ENCODE data around the gene SLC1A2. TPM values are rescaled to one million over a fixed set of nuclear protein-coding genes. Genes with fewer than 3 reads are reported as not detected.

Gene SLC1A2
- total RNA-seq, 3 donors from 2014 or later, result 0.32 to 23.7 (median 10.5) TPM

- no peak for TF ChIP-seq POLR2AphosphoS5 (IDR thresholded peaks at IDR 0.05)
- TF ChIP-seq POLR2A (IDR thresholded peaks at IDR 0.05), result no peak
- TF ChIP-seq CTCF (IDR thresholded peaks at IDR 0.05), result no peak
- Histone ChIP-seq H3K9me3 (no peaks in the 10 kb centered on the region), H3K27me3 (no peaks in the 10 kb centered on the region), H3K4me1 (no peaks in the 10 kb centered on the region), H3K27ac (no peak overlapping the region), H3K36me3 (no peaks in the 10 kb centered on the region), H3K4me3 (no peak overlapping the region)
- DNase-seq (ENCODE audit: low spot score in 2 of 2), result no peak
- intact Hi-C loops (cut with DNase I; ENCODE audit: low total_unique reads), result no loop called here
These were observed 129.5 kb downstream of the SLC1A2 start for GRCh38 chr11:35289821-35290220.

GRCh38 chr11:35288817-35289541 is 130.4 kb downstream of the SLC1A2 start:
- Histone ChIP-seq H3K4me1 (no peaks in the 10 kb centered on the region), H3K4me3 (no peak overlapping the region), H3K36me3 (no peaks in the 10 kb centered on the region), H3K9me3 (no peaks in the 10 kb centered on the region), H3K27me3 (no peaks in the 10 kb centered on the region), H3K27ac (peak overlapping the region in 1 of 2 donors; percentile 39)
- no peak for TF ChIP-seq POLR2AphosphoS5 (IDR thresholded peaks at IDR 0.05)
- no peak for TF ChIP-seq POLR2A (IDR thresholded peaks at IDR 0.05)
- no peak for TF ChIP-seq CTCF (IDR thresholded peaks at IDR 0.05)
- intact Hi-C loops (cut with DNase I; ENCODE audit: low total_unique reads), result no loop called here
- DNase-seq (ENCODE audit: low spot score in 2 of 2), result no peak

GRCh38 chr11:35288309-35288708 is 131.0 kb downstream of the SLC1A2 start:
- Histone ChIP-seq H3K4me3 (no peak overlapping the region), H3K36me3 (no peaks in the 10 kb centered on the region), H3K9me3 (no peaks in the 10 kb centered on the region), H3K27me3 (no peaks in the 10 kb centered on the region), H3K4me1 (no peaks in the 10 kb centered on the region), H3K27ac (no peak overlapping the region)
- DNase-seq (ENCODE audit: low spot score in 2 of 2), result no peak
- TF ChIP-seq CTCF (IDR thresholded peaks at IDR 0.05) (no peak), POLR2AphosphoS5 (IDR thresholded peaks at IDR 0.05) (no peak), POLR2A (IDR thresholded peaks at IDR 0.05) (no peak)
- intact Hi-C loops (cut with DNase I; ENCODE audit: low total_unique reads), result no loop called here

- intact Hi-C loops (cut with DNase I; ENCODE audit: low total_unique reads), result no loop called here
- H3K4me3 ChIP-seq, result no peak overlapping the region
- no peak overlapping the region for H3K27ac ChIP-seq
- H3K9me3 ChIP-seq, result no peaks in the 10 kb centered on the region
- no peaks in the 10 kb centered on the region for H3K36me3 ChIP-seq
- DNase-seq (ENCODE audit: low spot score in 2 of 2), result no peak
- H3K27me3 ChIP-seq, result no peaks in the 10 kb centered on the region
- no peaks in the 10 kb centered on the region for H3K4me1 ChIP-seq
- TF ChIP-seq POLR2AphosphoS5 (IDR thresholded peaks at IDR 0.05) (no peak), CTCF (IDR thresholded peaks at IDR 0.05) (no peak), POLR2A (IDR thresholded peaks at IDR 0.05) (no peak)
These were observed 131.9 kb downstream of the SLC1A2 start for GRCh38 chr11:35287344-35287890.

GRCh38 chr11:35286126-35286525 is 133.2 kb downstream of the SLC1A2 start:
- H3K27ac ChIP-seq, result no peak overlapping the region
- no peaks in the 10 kb centered on the region for H3K4me1 ChIP-seq
- no peaks in the 10 kb centered on the region for H3K9me3 ChIP-seq
- intact Hi-C loops (cut with DNase I; ENCODE audit: low total_unique reads), result no loop called here
- H3K27me3 ChIP-seq, result no peaks in the 10 kb centered on the region
- no peak overlapping the region for H3K4me3 ChIP-seq
- TF ChIP-seq CTCF (IDR thresholded peaks at IDR 0.05), result no peak
- TF ChIP-seq POLR2A (IDR thresholded peaks at IDR 0.05), result no peak
- TF ChIP-seq POLR2AphosphoS5 (IDR thresholded peaks at IDR 0.05), result no peak
- no peak for DNase-seq (ENCODE audit: low spot score in 2 of 2)
- no peaks in the 10 kb centered on the region for H3K36me3 ChIP-seq

Measured in breast epithelium (tissue), 4 donors.